Neuronal stem cell (in vitro differentiated cells): ENCODE results near the gene OR4D11.

Experiments
- DNase-seq: peaks from one replicate; pipeline ENCODE4 v3.0.0-alpha.2; 2013; ENCODE audit warnings: low spot score
- H2AFZ ChIP-seq: one replicate; pipeline ENCODE4 v1.6.1; 2013; ENCODE audit warnings: mild to moderate bottlenecking, low read length, inconsistent platforms
- H2AK5ac ChIP-seq: 2 replicates; pipeline ENCODE4 v1.6.1; 2013; ENCODE audit warnings: low read depth, mild to moderate bottlenecking, inconsistent platforms, low read length, moderate library complexity, mixed read lengths
- H2BK120ac ChIP-seq: 2 replicates; pipeline ENCODE4 v1.6.1; 2013; ENCODE audit warnings: low read depth, mild to moderate bottlenecking, inconsistent platforms, low read length, moderate library complexity, mixed read lengths
- H2BK12ac ChIP-seq: one replicate; pipeline ENCODE4 v1.6.1; 2013; ENCODE audit warnings: low read length, inconsistent platforms
- H2BK15ac ChIP-seq: 2 replicates; pipeline ENCODE4 v1.6.1; 2013; ENCODE audit warnings: mild to moderate bottlenecking, low read length, inconsistent platforms, mixed read lengths
- H2BK5ac ChIP-seq: one replicate; pipeline ENCODE4 v1.6.1; 2013; ENCODE audit warnings: inconsistent platforms, mild to moderate bottlenecking, low read length, moderate library complexity
- H3K14ac ChIP-seq: one replicate; pipeline ENCODE4 v1.6.1; 2013; ENCODE audit warnings: low read length, inconsistent platforms
- H3K18ac ChIP-seq: 2 replicates; pipeline ENCODE4 v1.6.1; 2013; ENCODE audit warnings: low read length, inconsistent platforms
- H3K23ac ChIP-seq: 2 replicates; pipeline ENCODE4 v1.6.1; 2013; ENCODE audit warnings: low read depth, mild to moderate bottlenecking, mixed read lengths, low read length, inconsistent platforms; ENCODE audit not compliant: poor library complexity
- H3K27ac ChIP-seq: replicated peaks from 3 replicates; pipeline ENCODE4 v1.5.1; 2013; ENCODE audit warnings: low read length, inconsistent platforms
- H3K27me3 ChIP-seq, 3 experiments: 2 replicates each; pipeline ENCODE4 v1.6.1; 2013; ENCODE audit warnings: low read length in 3 of 3, mild to moderate bottlenecking in 2 of 3, inconsistent platforms in 1 of 3, low read depth in 1 of 3, mixed read lengths in 1 of 3, moderate library complexity in 1 of 3; ENCODE audit not compliant: control insufficient read depth in 3 of 3, insufficient read depth in 3 of 3
- H3K36me3 ChIP-seq, 2 donors: replicated peaks in 1 of 2; 2 replicates each; pipeline ENCODE4 v1.6.1; 2013; ENCODE audit warnings: low read length in 2 of 2; ENCODE audit not compliant: control insufficient read depth in 2 of 2, insufficient read depth in 2 of 2
- H3K4ac ChIP-seq: 2 replicates; pipeline ENCODE4 v1.6.1; 2013; ENCODE audit warnings: inconsistent platforms, mild to moderate bottlenecking, low read length, moderate library complexity
- H3K4me1 ChIP-seq, 2 donors: 1 replicate in 1 of 2; 2 replicates in 1 of 2; pipeline ENCODE4 v1.6.1; 2013; ENCODE audit warnings: low read length in 2 of 2, low read depth in 1 of 2; ENCODE audit not compliant: control insufficient read depth in 2 of 2, insufficient read depth in 1 of 2
- H3K4me2 ChIP-seq: one replicate; pipeline ENCODE4 v1.6.1; 2013; ENCODE audit warnings: mild to moderate bottlenecking, low read length, inconsistent platforms; ENCODE audit not compliant: insufficient read depth, poor library complexity, severe bottlenecking
- H3K4me3 ChIP-seq, 2 donors: 2 replicates each; pipeline ENCODE4 v1.5.1; 2013; ENCODE audit warnings: low read length in 2 of 2, mild to moderate bottlenecking in 2 of 2, inconsistent platforms in 1 of 2, moderate library complexity in 1 of 2
- H3K79me1 ChIP-seq: one replicate; pipeline ENCODE4 v1.6.1; 2013; ENCODE audit warnings: low read depth, mild to moderate bottlenecking, inconsistent platforms, low read length, moderate library complexity
- H3K9ac ChIP-seq: one replicate; pipeline ENCODE4 v1.6.1; 2013; ENCODE audit warnings: mild to moderate bottlenecking, low read depth, low read length, inconsistent platforms; ENCODE audit not compliant: poor library complexity
- H3K9me3 ChIP-seq, 2 donors: replicated peaks in 1 of 2; 2 replicates each; pipeline versions ENCODE3 to v1.6.1; 2013; ENCODE audit warnings: low read length in 2 of 2, mild to moderate bottlenecking in 2 of 2, inconsistent platforms in 1 of 2, low read depth in 1 of 2, mixed read lengths in 1 of 2, moderate library complexity in 1 of 2; ENCODE audit not compliant: control insufficient read depth in 2 of 2, insufficient read depth in 1 of 2
- H4K8ac ChIP-seq: one replicate; pipeline ENCODE4 v1.6.1; 2013; ENCODE audit warnings: low read depth, mild to moderate bottlenecking, inconsistent platforms, low read length, moderate library complexity
- H4K91ac ChIP-seq: one replicate; pipeline ENCODE4 v1.6.1; 2013; ENCODE audit warnings: low read length, low read depth, mild to moderate bottlenecking, inconsistent platforms; ENCODE audit not compliant: poor library complexity
- WGBS, 2 donors: extraction: QIAGEN DNeasy Blood & Tissue Kit; methylation state at CpG; one replicate each; pipeline ENCODE4 v1.1.7; 2013; ENCODE audit warnings: missing lambda C conversion rate in 2 of 2, mixed read lengths in 1 of 2; ENCODE audit not compliant: insufficient read length in 2 of 2, insufficient replicate concordance in 1 of 2; ENCODE audit errors: extremely low coverage in 2 of 2; 5-methylcytosine and 5-hydroxymethylcytosine counted together

Gene OR4D11

DNA sequence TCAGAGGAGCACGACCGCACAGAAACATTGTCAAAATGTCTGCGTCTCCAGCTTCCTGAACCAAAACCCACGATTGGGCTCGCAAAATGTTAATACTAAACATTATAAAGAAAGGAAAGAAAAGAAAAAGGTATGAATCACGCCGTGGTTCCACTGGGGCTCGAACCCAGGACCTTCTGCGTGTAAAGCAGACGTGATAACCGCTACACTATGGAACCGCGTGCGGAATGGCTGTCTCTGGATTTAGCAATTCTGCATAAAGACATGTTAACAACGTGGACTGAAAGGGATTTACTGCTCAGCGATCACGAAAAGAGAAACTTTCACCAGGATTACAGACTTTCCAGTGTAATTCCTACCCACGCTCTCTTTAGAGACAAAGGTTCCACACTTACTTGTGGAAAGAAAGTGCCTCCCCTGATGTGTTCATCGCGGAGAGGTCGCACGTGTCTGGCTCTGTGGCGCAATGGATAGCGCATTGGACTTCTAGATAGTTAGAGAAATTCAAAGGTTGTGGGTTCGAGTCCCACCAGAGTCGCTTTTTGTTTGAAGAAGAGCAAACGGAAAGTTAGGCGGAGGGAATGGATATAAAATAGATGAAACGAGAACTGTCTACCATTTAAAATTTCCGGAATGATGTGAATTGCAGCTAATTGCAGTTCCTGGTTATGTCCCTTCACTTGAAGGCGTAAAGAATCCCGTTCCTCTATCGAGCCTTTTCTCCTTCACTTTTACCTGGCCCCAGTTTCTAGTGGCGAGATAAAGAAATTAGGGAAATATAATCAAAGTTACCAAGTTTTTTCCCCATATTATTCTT lies 47.7 kb downstream of the OR4D11 start:
- Histone ChIP-seq H3K4me1 (peaks cover 4 to 5% of the 10 kb centered on the region in 2 donors), H2BK5ac (no peak overlapping the region), H3K36me3 (no peaks in the 10 kb centered on the region), H2AFZ (peak overlapping the region; percentile 90), H3K79me1 (no peaks in the 10 kb centered on the region), H3K27ac (peak overlapping the region; percentile 83), H3K23ac (no peak overlapping the region), H3K18ac (no peak overlapping the region), H2AK5ac (no peak overlapping the region), H3K14ac (no peak overlapping the region), H3K9me3 (no peaks in the 10 kb centered on the region), H2BK120ac (no peak overlapping the region), H3K4me2 (peak overlapping the region; percentile 45), H2BK12ac (no peak overlapping the region), H3K27me3 (no peaks in the 10 kb centered on the region), H2BK15ac (no peak overlapping the region), H3K4ac (no peak overlapping the region), H4K91ac (no peak overlapping the region), H4K8ac (no peak overlapping the region), H3K9ac (no peak overlapping the region), H3K4me3 (peak overlapping the region; percentile 65 to 82)
- WGBS, 2 donors = no CpG with 5 or more reads among the region's 34 CpGs
- DNase-seq = peak; percentile 91

DNA sequence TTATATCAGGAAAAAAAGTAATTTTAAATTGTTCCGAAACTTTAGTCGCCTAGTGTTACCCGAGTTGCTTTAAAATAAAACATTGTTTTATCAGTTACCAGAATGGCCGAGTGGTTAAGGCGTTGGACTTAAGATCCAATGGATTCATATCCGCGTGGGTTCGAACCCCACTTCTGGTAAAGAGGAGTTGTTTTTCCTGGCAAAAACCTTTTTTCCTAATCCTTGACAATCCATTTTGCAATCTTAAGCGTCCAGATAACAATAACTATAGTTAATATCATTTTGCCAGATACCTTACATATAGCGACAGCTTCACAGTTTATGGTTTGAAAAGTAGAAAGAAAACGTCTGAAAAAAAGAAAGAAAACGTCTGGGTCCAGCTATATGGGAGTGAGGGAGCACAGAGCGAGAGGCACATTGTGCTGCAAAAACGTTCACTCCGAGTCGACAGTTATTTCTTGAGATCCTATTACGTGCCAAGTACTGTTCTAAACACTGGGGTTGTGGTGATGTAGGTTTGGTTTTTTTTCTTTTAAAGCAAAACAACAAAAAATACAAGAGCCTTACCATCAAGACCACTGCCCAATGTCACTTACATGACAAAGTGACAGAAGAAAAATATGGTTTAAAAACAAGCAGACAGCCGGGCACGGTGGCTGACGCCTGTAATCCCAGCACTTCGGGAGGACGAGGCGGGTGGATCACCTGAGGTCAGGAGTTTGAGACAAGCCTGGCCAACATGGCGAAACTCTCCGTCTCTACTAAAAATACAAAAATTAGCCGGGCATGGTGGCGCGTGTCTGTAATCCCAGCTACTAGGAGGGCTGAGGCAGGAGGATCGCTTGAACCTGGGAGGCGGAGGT lies 48.5 kb downstream of the OR4D11 start:
- DNase-seq = peak; percentile 58
- no peak overlapping the region for H3K27ac ChIP-seq
- no CpG with 5 or more reads among the region's 30 CpGs for WGBS, 2 donors

DNA sequence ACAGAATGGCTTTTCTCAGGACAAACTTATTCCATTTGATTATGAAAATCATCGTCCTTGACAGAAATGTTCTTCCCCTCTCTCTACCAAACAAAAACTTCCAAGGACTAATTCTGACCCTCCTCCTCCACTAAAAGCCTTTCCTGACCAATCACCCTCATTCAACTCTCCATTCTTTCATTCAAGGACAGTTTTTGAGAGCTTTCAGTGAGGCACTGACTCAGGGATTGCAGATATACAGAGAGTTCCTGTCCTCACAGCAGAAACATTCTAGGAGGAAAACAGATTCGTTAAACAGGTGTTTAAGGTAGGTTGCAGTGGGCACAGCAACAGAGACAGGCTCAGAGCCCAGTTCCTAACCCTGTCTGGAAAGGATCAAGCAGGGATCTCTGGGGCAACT lies 49.5 kb downstream of the OR4D11 start:
- H3K27ac ChIP-seq = peak overlapping the region; percentile 2
- no peak overlapping the region for H2BK15ac ChIP-seq
- no peak overlapping the region for H2BK12ac ChIP-seq
- no peak overlapping the region for H3K9ac ChIP-seq
- no peak overlapping the region for H3K23ac ChIP-seq
- H3K4me1 ChIP-seq = peaks cover 4% of the 10 kb centered on the region in 2 donors
- no peak overlapping the region for H2BK120ac ChIP-seq
- H3K36me3 ChIP-seq = no peaks in the 10 kb centered on the region
- DNase-seq = no peak
- no peak overlapping the region for H3K4me3 ChIP-seq
- no peak overlapping the region for H2BK5ac ChIP-seq
- H3K9me3 ChIP-seq = no peaks in the 10 kb centered on the region
- H3K14ac ChIP-seq = no peak overlapping the region
- H3K27me3 ChIP-seq = no peaks in the 10 kb centered on the region
- no peak overlapping the region for H3K18ac ChIP-seq
- no peak overlapping the region for H3K4ac ChIP-seq
- H3K79me1 ChIP-seq = no peaks in the 10 kb centered on the region
- no CpG with 5 or more reads among the region's 2 CpGs for WGBS, 2 donors
- H2AFZ ChIP-seq = no peak overlapping the region
- no peak overlapping the region for H4K91ac ChIP-seq
- no peak overlapping the region for H4K8ac ChIP-seq
- no peak overlapping the region for H2AK5ac ChIP-seq
- H3K4me2 ChIP-seq = peak overlapping the region; percentile 21

More for the DNA sequence above, 48.5 kb downstream of the OR4D11 start:
- Histone ChIP-seq H3K9me3 (no peaks in the 10 kb centered on the region), H3K27me3 (no peaks in the 10 kb centered on the region), H3K4me2 (peak overlapping the region; percentile 42), H2AFZ (peak overlapping the region; percentile 90), H4K8ac (no peak overlapping the region), H2BK120ac (no peak overlapping the region), H2AK5ac (no peak overlapping the region), H2BK5ac (no peak overlapping the region), H3K18ac (no peak overlapping the region), H3K4me1 (peaks cover 4 to 5% of the 10 kb centered on the region in 2 donors), H3K79me1 (no peaks in the 10 kb centered on the region), H3K4ac (no peak overlapping the region), H2BK15ac (no peak overlapping the region), H3K14ac (no peak overlapping the region), H3K9ac (no peak overlapping the region), H4K91ac (no peak overlapping the region), H3K4me3 (peak overlapping the region; percentile 65 to 68), H3K36me3 (no peaks in the 10 kb centered on the region), H3K23ac (no peak overlapping the region), H2BK12ac (no peak overlapping the region)

DNA sequence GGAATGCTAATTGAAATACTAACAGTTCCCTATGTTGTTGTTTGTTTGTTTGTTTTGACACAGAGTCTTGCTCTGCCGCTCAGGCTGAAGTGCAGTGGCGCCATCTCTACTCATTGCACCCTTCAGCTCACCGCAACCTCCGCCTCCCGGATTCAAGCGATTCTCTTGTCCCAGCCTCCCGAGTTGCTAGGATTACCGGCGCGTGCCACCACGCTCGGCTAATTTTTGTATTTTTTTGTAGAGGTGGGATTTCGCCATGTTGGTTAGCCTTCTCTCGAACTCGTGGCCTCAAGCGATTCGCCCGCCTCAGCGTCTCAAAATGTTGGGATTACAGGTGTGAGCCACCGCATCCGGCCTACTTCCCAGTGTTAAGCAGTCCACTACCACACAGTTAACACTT lies 49.9 kb downstream of the OR4D11 start:
- Histone ChIP-seq H3K4me2 (no peak overlapping the region), H3K27me3 (no peaks in the 10 kb centered on the region), H2BK5ac (no peak overlapping the region), H4K8ac (no peak overlapping the region), H2AFZ (no peak overlapping the region), H3K4me3 (no peak overlapping the region), H3K18ac (no peak overlapping the region), H3K14ac (no peak overlapping the region), H3K4me1 (peaks cover 2 to 3% of the 10 kb centered on the region in 2 donors), H2AK5ac (no peak overlapping the region), H2BK12ac (no peak overlapping the region), H2BK120ac (no peak overlapping the region), H3K79me1 (no peaks in the 10 kb centered on the region), H3K23ac (no peak overlapping the region), H3K36me3 (no peaks in the 10 kb centered on the region), H3K27ac (no peak overlapping the region), H3K4ac (no peak overlapping the region), H4K91ac (no peak overlapping the region), H3K9me3 (no peaks in the 10 kb centered on the region), H3K9ac (no peak overlapping the region), H2BK15ac (no peak overlapping the region)
- DNase-seq = no peak
- no CpG with 5 or more reads among the region's 21 CpGs for WGBS, 2 donors
